AG10803 (cell line): ENCODE measurements around the gene MEN1.

ENCODE experiments used
- DNase-seq: peaks from one replicate; pipeline ENCODE4 v3.0.0; 2010; ENCODE audit warnings: low read depth
- H3K4me3 ChIP-seq: 2 replicates; pipeline ENCODE4 v1.5.1; 2011; ENCODE audit warnings: mild to moderate bottlenecking, low read length, control low read depth
- TF ChIP-seq, protein P1 (sequence below): conservative IDR thresholded peaks from 2 replicates; pipeline ENCODE4 v1.5.1; 2011; ENCODE audit warnings: mild to moderate bottlenecking, low read length, control low read depth, inconsistent platforms

The MEN1 gene

DNA sequence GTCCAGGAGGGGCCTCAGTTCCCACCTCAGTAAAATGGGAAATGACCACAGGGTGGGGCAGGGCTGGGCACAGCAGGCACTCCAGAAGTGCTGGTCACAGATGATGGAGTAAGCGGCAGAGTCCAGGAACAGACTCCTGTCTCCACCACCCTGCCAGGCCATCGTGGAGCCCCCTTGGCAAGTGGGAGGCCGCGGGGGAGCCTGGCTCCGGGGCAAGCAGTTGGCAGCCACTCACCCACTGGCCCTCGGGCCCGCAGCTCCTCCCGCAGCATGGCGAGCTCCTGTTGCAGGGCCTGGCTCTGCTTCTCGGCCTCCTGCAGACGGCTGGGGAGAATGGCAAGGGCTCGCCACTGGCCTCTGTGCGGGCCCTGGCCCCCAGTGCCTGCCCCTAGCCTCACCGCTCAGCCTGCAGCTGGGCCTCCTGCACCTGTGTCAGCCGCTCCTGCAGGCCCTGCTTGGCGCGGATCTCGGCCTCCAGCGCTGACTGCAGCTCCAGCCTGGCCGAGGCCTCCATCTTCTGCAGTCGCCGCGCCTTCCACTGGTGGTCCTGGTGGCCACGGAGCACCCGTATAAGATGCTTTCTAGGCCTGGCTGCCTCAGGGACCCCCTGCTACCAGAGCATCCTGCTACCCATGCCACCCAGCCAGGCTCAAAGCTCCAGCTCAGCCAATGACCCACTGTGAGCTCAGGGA is 23.8 kb upstream of the MEN1 start:
- TF ChIP-seq, protein P1, sequence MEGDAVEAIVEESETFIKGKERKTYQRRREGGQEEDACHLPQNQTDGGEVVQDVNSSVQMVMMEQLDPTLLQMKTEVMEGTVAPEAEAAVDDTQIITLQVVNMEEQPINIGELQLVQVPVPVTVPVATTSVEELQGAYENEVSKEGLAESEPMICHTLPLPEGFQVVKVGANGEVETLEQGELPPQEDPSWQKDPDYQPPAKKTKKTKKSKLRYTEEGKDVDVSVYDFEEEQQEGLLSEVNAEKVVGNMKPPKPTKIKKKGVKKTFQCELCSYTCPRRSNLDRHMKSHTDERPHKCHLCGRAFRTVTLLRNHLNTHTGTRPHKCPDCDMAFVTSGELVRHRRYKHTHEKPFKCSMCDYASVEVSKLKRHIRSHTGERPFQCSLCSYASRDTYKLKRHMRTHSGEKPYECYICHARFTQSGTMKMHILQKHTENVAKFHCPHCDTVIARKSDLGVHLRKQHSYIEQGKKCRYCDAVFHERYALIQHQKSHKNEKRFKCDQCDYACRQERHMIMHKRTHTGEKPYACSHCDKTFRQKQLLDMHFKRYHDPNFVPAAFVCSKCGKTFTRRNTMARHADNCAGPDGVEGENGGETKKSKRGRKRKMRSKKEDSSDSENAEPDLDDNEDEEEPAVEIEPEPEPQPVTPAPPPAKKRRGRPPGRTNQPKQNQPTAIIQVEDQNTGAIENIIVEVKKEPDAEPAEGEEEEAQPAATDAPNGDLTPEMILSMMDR = no peak
- H3K4me3 ChIP-seq = no peak overlapping the region
- no peak for DNase-seq

DNA sequence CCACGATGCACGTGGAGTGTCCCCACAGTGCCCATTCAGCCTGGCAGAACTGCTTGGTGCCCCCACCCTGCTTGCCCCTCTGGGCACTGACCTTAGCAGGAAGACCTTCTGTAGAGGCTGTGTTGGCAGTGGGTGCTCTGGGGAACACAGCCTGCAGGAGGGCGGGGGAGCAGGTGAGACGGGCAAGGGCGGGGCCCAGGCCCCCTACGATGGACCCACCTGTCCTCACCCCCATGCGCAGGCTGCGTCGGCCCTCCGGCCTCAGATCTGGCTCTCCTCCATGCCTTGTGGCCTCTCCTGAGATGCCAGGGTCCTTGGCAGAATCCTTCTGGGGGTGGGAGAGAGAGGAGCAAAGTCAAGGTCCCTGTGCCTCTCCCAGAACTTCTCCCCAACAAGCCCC is 23.2 kb upstream of the MEN1 start:
- no peak for DNase-seq
- H3K4me3 ChIP-seq = no peak overlapping the region
- TF ChIP-seq, protein P1 = no peak

DNA sequence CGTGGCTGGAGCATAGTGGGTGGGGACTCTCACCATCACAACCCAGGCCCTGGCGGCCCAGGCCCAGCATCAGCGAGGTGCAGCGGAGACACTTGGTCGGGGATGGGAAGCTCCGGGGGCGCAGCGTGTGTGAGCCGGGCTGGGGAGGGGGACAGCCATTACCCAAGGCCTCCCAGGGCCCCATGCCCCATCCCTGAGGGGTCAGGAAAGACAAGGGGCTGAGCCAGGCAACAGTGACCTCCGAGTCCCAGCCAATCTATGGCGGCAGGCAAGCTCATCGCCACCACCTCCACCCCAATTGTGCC is 22.8 kb upstream of the MEN1 start:
- TF ChIP-seq, protein P1 = no peak
- no peak for DNase-seq
- no peak overlapping the region for H3K4me3 ChIP-seq

DNA sequence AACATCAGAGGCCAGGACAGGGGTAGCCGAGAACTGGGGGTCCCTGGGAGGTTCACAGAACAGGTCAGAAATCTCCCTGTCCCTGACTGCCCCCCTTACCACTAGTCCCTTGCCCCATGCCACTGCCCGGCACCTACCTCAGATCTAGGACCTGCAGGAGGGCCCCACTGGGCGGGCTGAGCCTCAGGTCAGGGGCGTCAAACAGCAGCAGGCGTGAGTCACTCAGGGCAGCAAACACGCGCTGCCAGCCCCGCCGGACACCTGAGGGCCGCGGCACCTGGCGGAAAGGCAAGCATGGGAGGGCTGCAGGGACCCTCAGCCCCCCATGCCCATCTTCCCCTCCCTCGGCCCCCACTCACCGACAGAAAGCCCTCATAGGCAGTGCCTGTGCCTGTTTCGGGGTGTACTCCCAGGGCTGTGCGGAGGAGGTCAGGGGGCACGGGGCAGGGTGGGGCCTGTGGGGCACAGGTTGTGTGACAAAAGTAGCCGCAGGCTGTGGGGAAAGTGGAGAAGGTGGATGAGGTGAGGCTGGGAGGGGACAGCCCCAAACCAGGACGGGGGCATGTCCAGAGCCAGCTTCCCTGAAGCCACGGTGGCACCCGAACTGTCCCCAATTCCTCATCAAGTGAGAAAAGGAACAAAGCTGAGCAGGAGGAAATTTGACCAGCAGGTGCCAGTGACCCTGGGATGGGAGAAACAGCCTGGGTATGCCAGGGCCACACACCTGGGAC is 22.3 kb upstream of the MEN1 start:
- no peak for DNase-seq
- no peak overlapping the region for H3K4me3 ChIP-seq
- TF ChIP-seq, protein P1 = no peak

DNA sequence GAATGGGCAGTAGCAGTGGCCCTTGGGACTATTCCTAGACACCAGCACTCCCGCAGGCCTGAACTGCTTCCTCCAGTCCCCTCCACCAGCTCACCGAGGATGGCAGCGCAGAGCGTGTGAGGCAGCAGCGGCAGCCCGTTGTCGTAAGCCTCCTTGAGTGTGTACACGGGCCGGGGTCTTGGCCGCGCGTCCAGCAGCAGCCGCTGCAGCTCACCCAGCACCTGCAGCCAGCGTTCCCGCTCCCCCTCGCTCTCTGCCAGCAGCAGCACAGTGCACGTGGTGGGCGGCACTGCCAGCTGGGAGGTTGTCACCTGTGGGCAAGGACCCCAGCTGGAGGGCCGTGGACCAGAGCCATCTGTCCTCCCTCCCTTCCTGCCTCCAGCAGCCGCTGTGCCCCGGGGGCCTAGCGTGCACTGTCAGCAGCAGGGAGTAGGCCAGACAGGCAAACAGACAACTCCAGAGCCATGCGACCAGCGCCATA is 21.1 kb upstream of the MEN1 start:
- TF ChIP-seq, protein P1 = no peak
- no peak for DNase-seq
- H3K4me3 ChIP-seq = no peak overlapping the region

DNA sequence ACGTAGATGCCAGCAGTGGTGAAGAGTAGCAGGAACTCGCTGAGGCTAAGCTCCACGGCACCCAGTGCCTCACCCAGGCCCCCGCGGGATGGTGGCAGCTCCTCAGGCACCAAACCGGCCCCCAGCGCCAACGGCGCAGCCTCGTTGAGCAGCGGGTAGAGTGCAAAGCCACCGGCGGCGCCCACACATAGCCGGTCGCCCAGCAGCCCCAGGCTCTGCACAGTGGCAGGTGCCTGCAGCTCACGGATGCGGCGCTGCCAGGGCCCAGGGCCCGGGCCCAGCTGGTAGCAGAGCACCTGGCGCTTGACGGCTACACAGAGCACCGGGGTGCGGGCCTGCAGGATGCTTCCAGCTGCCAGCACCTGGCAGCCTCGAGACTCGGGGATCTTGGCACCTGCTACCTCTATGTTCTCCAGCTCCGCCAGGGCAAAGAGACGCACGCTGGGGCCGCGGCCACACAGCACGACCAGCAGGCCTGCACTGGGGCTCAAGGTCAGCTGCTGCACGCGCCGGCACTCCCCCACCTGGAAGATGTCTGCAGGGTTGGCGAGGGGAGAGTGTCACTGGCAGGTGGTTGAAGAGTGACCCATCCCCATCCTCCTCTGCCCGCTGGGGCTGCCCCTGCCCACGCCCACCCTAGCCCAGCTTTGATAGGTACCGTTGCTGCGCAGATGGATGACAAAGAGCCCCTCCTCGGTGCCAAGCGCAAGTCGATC is 19.3 kb upstream of the MEN1 start:
- DNase-seq = no peak
- TF ChIP-seq, protein P1 = no peak

More for the DNA sequence above, 19.3 kb upstream of the MEN1 start:
- no peak overlapping the region for H3K4me3 ChIP-seq
